WERI-Rb-1 (cell line): ENCODE results near the gene NR1D2.

ENCODE experiments used
- DNase-seq: peaks from one replicate; pipeline ENCODE4 v3.0.0-alpha.2; 2020
- H3K27ac ChIP-seq: fragments of 250-450 bp; sonication (Bioruptor Pico); 2 replicates; pipeline ENCODE4 v1.5.1; 2020; ENCODE audit warnings: mild to moderate bottlenecking, moderate library complexity
- H3K27me3 ChIP-seq: fragments of 250-450 bp; sonication (Bioruptor Pico); 2 replicates; pipeline ENCODE4 v1.5.1; 2021; ENCODE audit warnings: mild to moderate bottlenecking, low read depth, moderate library complexity; ENCODE audit not compliant: insufficient read depth, severe bottlenecking
- H3K36me3 ChIP-seq: fragments of 250-450 bp; sonication (Bioruptor Pico); 2 replicates; pipeline ENCODE4 v1.5.1; 2020; ENCODE audit warnings: mild to moderate bottlenecking, moderate library complexity
- H3K4me3 ChIP-seq: 2 replicates; pipeline ENCODE4 v1.5.1; 2011; ENCODE audit warnings: low read depth, mild to moderate bottlenecking, control low read depth, low read length
- H3K9me3 ChIP-seq: fragments of 250-450 bp; sonication (Bioruptor Pico); 2 replicates; pipeline ENCODE4 v1.5.1; 2021; ENCODE audit warnings: mild to moderate bottlenecking, moderate library complexity; ENCODE audit not compliant: severe bottlenecking
- CTCF ChIP-seq: IDR thresholded peaks from 2 replicates; pipeline ENCODE4 v1.5.1; 2011; ENCODE audit warnings: low read depth, mild to moderate bottlenecking, control low read depth, inconsistent platforms, low read length

NR1D2 gene

GRCh38 chr3:23945913-23946687 lies 1.0 kb downstream of the NR1D2 start:
- TF ChIP-seq CTCF = no peak
- DNase-seq = peak; percentile 97
- peaks cover 10% of the 10 kb centered on the region for H3K36me3 ChIP-seq
- H3K4me3 ChIP-seq = peak overlapping the region; percentile 67
- peak overlapping the region; percentile 89 for H3K27ac ChIP-seq
- no peaks in the 10 kb centered on the region for H3K27me3 ChIP-seq
- no peaks in the 10 kb centered on the region for H3K9me3 ChIP-seq

GRCh38 chr3:23948761-23949160 lies 3.7 kb downstream of the NR1D2 start:
- Histone ChIP-seq H3K4me3 (no peak overlapping the region), H3K36me3 (peaks cover 10% of the 10 kb centered on the region), H3K9me3 (no peaks in the 10 kb centered on the region), H3K27ac (no peak overlapping the region), H3K27me3 (no peaks in the 10 kb centered on the region)
- DNase-seq = no peak
- TF ChIP-seq CTCF = no peak

- no peak overlapping the region for H3K27ac ChIP-seq
- H3K9me3 ChIP-seq = no peaks in the 10 kb centered on the region
- DNase-seq = no peak
- H3K4me3 ChIP-seq = no peak overlapping the region
- no peaks in the 10 kb centered on the region for H3K27me3 ChIP-seq
- peaks cover 13% of the 10 kb centered on the region for H3K36me3 ChIP-seq
- no peak for TF ChIP-seq CTCF
Measured at GRCh38 chr3:23949784-23950183, 4.7 kb downstream of the NR1D2 start.

DNA sequence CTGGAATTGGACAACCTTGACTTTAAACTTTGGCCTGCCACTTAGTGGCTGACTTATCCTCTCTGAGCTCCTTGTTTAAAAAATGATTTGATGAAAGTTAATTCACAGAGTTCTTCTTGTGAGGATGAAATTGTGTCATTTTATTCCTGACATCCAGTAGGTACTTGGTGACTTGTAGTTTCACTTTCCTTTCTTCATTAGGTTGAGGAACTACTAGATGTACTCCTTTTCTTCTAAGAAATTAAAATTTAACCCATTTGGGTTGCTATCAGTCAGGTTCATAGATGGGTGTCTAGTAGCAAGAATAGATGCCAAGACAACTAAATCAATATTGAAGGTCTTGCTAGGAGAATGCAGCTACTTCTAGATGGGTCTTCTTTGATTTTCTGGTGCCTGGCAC lies 5.2 kb downstream of the NR1D2 start:
- Histone ChIP-seq H3K9me3 (no peaks in the 10 kb centered on the region), H3K4me3 (no peak overlapping the region), H3K36me3 (peaks cover 17% of the 10 kb centered on the region), H3K27ac (no peak overlapping the region), H3K27me3 (no peaks in the 10 kb centered on the region)
- DNase-seq = no peak
- no peak for TF ChIP-seq CTCF

GRCh38 chr3:23952646-23953045 lies 7.6 kb downstream of the NR1D2 start:
- H3K4me3 ChIP-seq = no peak overlapping the region
- DNase-seq = no peak
- no peak overlapping the region for H3K27ac ChIP-seq
- H3K27me3 ChIP-seq = no peaks in the 10 kb centered on the region
- no peak for TF ChIP-seq CTCF
- H3K9me3 ChIP-seq = no peaks in the 10 kb centered on the region
- H3K36me3 ChIP-seq = peaks cover 22% of the 10 kb centered on the region

- TF ChIP-seq CTCF = no peak
- H3K36me3 ChIP-seq = peaks cover 25% of the 10 kb centered on the region
- H3K4me3 ChIP-seq = no peak overlapping the region
- no peaks in the 10 kb centered on the region for H3K27me3 ChIP-seq
- H3K9me3 ChIP-seq = no peaks in the 10 kb centered on the region
- DNase-seq = no peak
- no peak overlapping the region for H3K27ac ChIP-seq
Measured at GRCh38 chr3:23953523-23953922, 8.4 kb downstream of the NR1D2 start.
